ENCODE data around the gene TMEM62.

Gene TMEM62

DNA sequence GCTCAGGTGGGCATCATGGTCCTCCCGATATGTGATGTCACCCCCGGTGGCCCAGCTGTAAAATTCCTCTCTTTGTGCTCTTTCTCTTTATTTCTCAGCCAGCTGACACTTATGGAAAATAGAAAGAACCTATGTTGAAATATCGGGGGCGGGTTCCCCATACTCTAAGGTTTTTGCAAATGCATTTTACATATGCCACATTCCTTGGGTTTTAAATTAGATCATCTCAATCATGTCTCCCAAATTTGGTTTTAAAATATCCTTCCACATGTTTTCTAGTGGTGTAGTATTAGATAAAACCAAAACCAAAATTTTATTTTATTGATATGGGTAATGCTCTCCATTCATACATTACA is 4.4 kb upstream of the TMEM62 start:
- DNase-seq (ENCODE audit: low read depth): no peak
- no peak overlapping the region for H3K4me3 ChIP-seq (ENCODE audit: low read length)
- TF ChIP-seq, protein P1, sequence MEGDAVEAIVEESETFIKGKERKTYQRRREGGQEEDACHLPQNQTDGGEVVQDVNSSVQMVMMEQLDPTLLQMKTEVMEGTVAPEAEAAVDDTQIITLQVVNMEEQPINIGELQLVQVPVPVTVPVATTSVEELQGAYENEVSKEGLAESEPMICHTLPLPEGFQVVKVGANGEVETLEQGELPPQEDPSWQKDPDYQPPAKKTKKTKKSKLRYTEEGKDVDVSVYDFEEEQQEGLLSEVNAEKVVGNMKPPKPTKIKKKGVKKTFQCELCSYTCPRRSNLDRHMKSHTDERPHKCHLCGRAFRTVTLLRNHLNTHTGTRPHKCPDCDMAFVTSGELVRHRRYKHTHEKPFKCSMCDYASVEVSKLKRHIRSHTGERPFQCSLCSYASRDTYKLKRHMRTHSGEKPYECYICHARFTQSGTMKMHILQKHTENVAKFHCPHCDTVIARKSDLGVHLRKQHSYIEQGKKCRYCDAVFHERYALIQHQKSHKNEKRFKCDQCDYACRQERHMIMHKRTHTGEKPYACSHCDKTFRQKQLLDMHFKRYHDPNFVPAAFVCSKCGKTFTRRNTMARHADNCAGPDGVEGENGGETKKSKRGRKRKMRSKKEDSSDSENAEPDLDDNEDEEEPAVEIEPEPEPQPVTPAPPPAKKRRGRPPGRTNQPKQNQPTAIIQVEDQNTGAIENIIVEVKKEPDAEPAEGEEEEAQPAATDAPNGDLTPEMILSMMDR (IDR thresholded peaks at IDR 0.05; ENCODE audit: insufficient read depth, low read depth, low read length, missing control alignments): no peak

DNA sequence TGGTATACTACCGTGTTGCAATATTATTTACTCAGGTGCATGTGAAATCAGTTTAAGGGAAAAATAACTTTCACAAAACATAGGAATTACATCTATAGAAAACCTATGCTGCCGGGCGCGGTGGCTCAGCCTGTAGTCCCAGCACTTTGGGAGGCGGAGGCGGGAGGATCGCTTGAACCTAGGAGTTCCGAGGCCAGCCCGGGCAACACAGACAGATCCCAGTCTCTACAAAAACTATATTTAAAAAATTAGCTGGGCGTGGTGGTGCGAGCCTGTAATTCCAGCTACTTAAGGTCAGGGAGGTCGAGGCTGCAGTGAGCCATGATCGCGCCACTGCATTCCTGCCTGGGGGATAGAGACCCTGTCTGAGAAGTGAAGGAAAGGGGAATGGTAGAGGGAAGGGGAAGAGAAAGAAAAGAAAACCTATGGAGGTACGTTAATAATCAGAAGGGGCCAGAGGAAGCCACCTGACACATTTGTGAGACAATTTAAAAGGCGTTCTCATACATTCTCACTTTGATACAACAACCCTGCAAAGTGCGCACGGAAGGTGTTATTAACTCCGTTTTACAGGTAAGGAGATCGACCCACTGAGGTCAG is 456 bp upstream of the TMEM62 start:
- H3K4me3 ChIP-seq (ENCODE audit: low read length): peak overlapping the region; percentile 72
- DNase-seq (ENCODE audit: low read depth): peak; percentile 8
- TF ChIP-seq, protein P1 (IDR thresholded peaks at IDR 0.05; ENCODE audit: insufficient read depth, low read depth, low read length, missing control alignments): no peak

DNA sequence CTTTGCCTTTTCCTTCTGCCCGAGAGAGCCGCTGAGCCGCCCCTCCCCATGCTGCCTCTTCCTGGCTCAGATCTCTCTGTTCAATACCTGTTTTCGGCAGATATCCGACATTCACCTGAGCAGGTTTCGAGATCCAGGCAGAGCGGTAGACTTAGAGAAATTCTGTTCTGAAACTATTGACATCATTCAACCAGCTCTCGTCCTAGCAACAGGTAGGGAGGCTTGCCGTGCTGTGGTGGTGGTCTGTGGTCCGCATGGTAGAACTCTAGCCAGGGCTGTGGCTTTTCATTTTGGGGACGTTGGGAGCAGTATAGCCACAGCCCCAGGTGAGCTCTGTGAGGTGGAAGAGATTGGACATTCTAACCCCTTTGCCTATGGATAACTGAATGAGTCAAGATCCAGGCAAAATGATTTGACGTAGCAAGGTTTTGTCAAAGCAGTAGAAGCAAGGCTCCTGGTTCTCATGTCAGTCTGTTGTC is 810 bp downstream of the TMEM62 start:
- peak; percentile 16 for DNase-seq (ENCODE audit: low read depth)
- peak overlapping the region; percentile 72 for H3K4me3 ChIP-seq (ENCODE audit: low read length)
- TF ChIP-seq, protein P1 (IDR thresholded peaks at IDR 0.05; ENCODE audit: insufficient read depth, low read depth, low read length, missing control alignments): no peak

DNA sequence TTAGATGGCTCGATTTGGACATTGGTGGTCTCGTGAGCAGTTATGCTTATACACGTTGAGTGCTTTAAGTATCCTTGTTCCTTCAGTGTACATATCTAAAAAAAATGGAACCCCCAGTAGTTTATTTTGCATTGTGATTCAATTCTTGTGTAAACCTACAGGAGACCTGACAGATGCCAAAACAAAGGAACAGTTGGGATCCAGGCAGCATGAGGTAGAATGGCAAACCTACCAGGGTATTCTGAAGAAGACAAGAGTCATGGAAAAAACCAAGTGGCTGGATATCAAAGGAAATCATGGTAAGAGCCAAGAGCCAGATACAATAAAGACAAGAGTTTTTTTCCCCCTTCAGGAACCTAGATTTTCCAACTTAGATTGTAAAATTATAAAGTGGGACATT is 2.0 kb downstream of the TMEM62 start:
- TF ChIP-seq, protein P1 (IDR thresholded peaks at IDR 0.05; ENCODE audit: insufficient read depth, low read depth, low read length, missing control alignments): no peak
- H3K4me3 ChIP-seq (ENCODE audit: low read length): no peak overlapping the region
- DNase-seq (ENCODE audit: low read depth): no peak

DNA sequence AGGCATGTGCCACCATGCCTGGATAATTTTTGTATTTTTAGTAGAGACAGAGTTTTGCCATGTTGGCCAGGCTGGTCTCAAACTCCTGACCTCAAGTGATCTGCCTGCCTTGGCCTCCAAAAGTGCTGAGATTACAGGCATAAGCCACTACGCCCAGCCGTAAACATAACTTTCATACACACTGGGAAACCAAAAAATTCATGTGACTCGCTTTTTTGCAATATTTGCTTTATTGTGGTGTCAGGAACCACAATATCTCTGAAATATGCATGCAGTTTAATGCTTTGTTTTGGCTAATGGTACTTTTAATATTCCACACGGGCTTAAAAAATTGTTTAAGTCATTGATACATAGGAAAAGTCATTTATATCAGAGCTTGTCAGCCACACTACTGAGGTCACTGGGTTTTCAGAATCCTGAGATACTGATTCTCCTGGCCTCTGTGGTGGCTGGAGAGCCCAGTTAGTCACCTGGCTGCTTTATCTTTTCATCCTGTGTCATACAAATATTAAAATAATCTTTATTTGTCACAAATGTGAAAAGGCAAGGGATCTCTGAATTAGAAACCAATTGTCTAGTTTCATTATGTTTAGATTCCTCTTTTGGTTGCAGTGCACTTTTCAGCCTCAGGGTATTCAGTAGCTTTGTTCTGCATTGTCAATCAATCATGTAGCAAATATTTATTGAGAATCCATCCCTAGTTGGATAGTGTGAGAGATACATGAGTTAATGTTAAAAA is 10.0 kb downstream of the TMEM62 start:
- no peak overlapping the region for H3K4me3 ChIP-seq (ENCODE audit: low read length)
- TF ChIP-seq, protein P1 (IDR thresholded peaks at IDR 0.05; ENCODE audit: insufficient read depth, low read depth, low read length, missing control alignments): no peak
- DNase-seq (ENCODE audit: low read depth): peak; percentile 17

DNA sequence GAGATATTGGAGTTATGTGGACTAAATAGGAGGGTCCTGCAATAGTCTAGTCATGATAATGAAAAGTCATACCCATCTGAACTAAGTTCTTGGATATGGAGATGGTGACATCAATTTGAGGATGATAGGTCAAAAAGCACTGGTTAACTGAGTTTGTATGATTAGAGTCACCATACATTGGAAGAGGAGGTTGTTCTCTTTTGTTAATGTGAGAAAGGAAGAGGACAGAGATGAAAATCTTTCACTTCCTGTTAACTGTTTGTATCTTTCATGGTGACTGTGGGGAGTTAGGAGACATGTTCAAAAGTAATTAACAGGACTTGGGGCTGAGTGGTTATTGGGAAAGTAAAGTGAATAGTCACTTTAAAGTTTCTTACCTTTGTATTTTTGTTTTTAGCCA is 11.1 kb downstream of the TMEM62 start:
- no peak for DNase-seq (ENCODE audit: low read depth)
- H3K4me3 ChIP-seq (ENCODE audit: low read length): no peak overlapping the region
- TF ChIP-seq, protein P1 (IDR thresholded peaks at IDR 0.05; ENCODE audit: insufficient read depth, low read depth, low read length, missing control alignments): no peak

Data from epithelial cell of esophagus (primary cell).